Trophoblast cell (in vitro differentiated cells and primary cell): ENCODE measurements around the gene KRTAP26-1.

Experiments used
- DNase-seq, 2 donors: peaks; one replicate each; pipeline ENCODE4 v3.0.0-alpha.2; 2016
- H2AFZ ChIP-seq: 2 replicates; pipeline ENCODE4 v1.6.1; 2013; ENCODE audit warnings: low read length, moderate library complexity, mild to moderate bottlenecking; ENCODE audit not compliant: insufficient read depth, poor library complexity
- H2AK5ac ChIP-seq: 2 replicates; pipeline ENCODE4 v1.6.1; 2013; ENCODE audit warnings: mild to moderate bottlenecking, low read length
- H2BK120ac ChIP-seq: 2 replicates; pipeline ENCODE4 v1.6.1; 2013; ENCODE audit warnings: low read length, mild to moderate bottlenecking, moderate library complexity; ENCODE audit not compliant: insufficient read depth, poor library complexity
- H2BK12ac ChIP-seq: 2 replicates; pipeline ENCODE4 v1.6.1; 2013; ENCODE audit warnings: mild to moderate bottlenecking, low read length, moderate library complexity
- H2BK5ac ChIP-seq: 2 replicates; pipeline ENCODE4 v1.6.1; 2013; ENCODE audit warnings: low read length, low read depth, moderate library complexity, mild to moderate bottlenecking; ENCODE audit not compliant: poor library complexity
- H3K14ac ChIP-seq: 2 replicates; pipeline ENCODE4 v1.6.1; 2013; ENCODE audit warnings: mild to moderate bottlenecking, low read length
- H3K18ac ChIP-seq: 2 replicates; pipeline ENCODE4 v1.6.1; 2013; ENCODE audit warnings: mild to moderate bottlenecking, low read length
- H3K23ac ChIP-seq: 2 replicates; pipeline ENCODE4 v1.6.1; 2013; ENCODE audit warnings: low read length
- H3K27ac ChIP-seq: 2 replicates; pipeline ENCODE4 v1.5.1; 2013; ENCODE audit warnings: low read depth, mild to moderate bottlenecking, inconsistent platforms, low read length, moderate library complexity
- H3K27me3 ChIP-seq: 2 replicates; pipeline ENCODE4 v1.6.1; 2013; ENCODE audit warnings: inconsistent platforms, mild to moderate bottlenecking, low read length, moderate library complexity; ENCODE audit not compliant: insufficient read depth
- H3K36me3 ChIP-seq, 2 experiments: 1 replicate in 1 of 2; 2 replicates in 1 of 2; pipeline ENCODE4 v1.6.1; 2013; ENCODE audit warnings: low read length in 2 of 2, mild to moderate bottlenecking in 2 of 2, moderate library complexity in 1 of 2; ENCODE audit not compliant: insufficient read depth in 2 of 2, control insufficient read depth in 1 of 2
- H3K4ac ChIP-seq: 2 replicates; pipeline ENCODE4 v1.6.1; 2013; ENCODE audit warnings: low read depth, mild to moderate bottlenecking, low read length, moderate library complexity
- H3K4me1 ChIP-seq, 2 experiments: 1 replicate in 1 of 2; 2 replicates in 1 of 2; pipeline ENCODE4 v1.6.1; 2013; ENCODE audit warnings: low read length in 2 of 2, mild to moderate bottlenecking in 2 of 2, moderate library complexity in 1 of 2; ENCODE audit not compliant: insufficient read depth in 2 of 2, control insufficient read depth in 1 of 2
- H3K4me2 ChIP-seq: 2 replicates; pipeline ENCODE4 v1.6.1; 2013; ENCODE audit warnings: inconsistent platforms, mild to moderate bottlenecking, low read length, moderate library complexity
- H3K4me3 ChIP-seq: 2 replicates; pipeline ENCODE4 v1.5.1; 2013; ENCODE audit warnings: mild to moderate bottlenecking, low read depth, low read length, inconsistent platforms
- H3K79me1 ChIP-seq: one replicate; pipeline ENCODE4 v1.6.1; 2013; ENCODE audit warnings: low read length
- H3K79me2 ChIP-seq: 2 replicates; pipeline ENCODE4 v1.6.1; 2013; ENCODE audit warnings: low read length, mild to moderate bottlenecking; ENCODE audit not compliant: control insufficient read depth, insufficient read depth, poor library complexity
- H3K9ac ChIP-seq: 2 replicates; pipeline ENCODE4 v1.6.1; 2013; ENCODE audit warnings: mild to moderate bottlenecking, low read length
- H3K9me3 ChIP-seq: 2 replicates; pipeline ENCODE4 v1.6.1; 2013; ENCODE audit warnings: low read depth, mild to moderate bottlenecking, control low read depth, inconsistent platforms, low read length; ENCODE audit not compliant: insufficient read depth
- H4K12ac ChIP-seq: 2 replicates; pipeline ENCODE4 v1.6.1; 2013; ENCODE audit warnings: low read depth, mild to moderate bottlenecking, low read length, moderate library complexity
- H4K8ac ChIP-seq: 2 replicates; pipeline ENCODE4 v1.6.1; 2013; ENCODE audit warnings: low read depth, mild to moderate bottlenecking, low read length, moderate library complexity
- H4K91ac ChIP-seq: one replicate; pipeline ENCODE4 v1.6.1; 2013; ENCODE audit warnings: low read depth, mild to moderate bottlenecking, low read length, moderate library complexity
- WGBS: extraction: QIAGEN DNeasy Blood & Tissue Kit; methylation state at CpG from one replicate; pipeline ENCODE4 v1.1.7; 2013; ENCODE audit warnings: missing lambda C conversion rate; ENCODE audit not compliant: insufficient read length, insufficient coverage; ENCODE audit errors: extremely low coverage; 5-methylcytosine and 5-hydroxymethylcytosine counted together

Gene KRTAP26-1

DNA sequence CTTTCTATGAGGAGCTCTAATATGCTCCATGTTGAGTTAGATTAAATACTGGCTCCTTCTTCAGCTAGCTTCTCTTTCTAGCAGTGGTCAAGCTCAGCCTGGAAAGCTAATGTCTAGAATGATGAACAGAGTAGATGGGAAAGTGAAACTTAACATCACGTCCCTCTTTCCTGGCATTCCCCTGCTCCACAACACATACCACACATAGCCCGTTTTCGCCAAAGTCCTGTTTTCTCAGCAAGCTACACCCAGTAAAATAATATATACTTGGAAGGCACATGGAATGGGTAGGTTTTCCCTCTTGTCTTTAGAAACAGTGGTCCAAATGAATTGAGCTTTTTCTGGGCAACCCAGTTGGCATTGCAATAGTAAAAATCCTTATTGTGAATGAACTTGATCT is 13.6 kb upstream of the KRTAP26-1 start:
- Histone ChIP-seq H4K8ac (no peak overlapping the region), H3K36me3 (no peaks in the 10 kb centered on the region), H3K23ac (no peak overlapping the region), H2AK5ac (no peak overlapping the region), H3K4ac (no peak overlapping the region), H3K9me3 (no peaks in the 10 kb centered on the region), H2BK120ac (no peak overlapping the region), H4K91ac (no peak overlapping the region), H3K4me2 (no peak overlapping the region), H3K14ac (no peak overlapping the region), H3K4me1 (no peaks in the 10 kb centered on the region), H2AFZ (no peak overlapping the region), H4K12ac (no peak overlapping the region), H2BK5ac (no peak overlapping the region), H3K18ac (no peak overlapping the region), H3K4me3 (no peak overlapping the region), H3K9ac (no peak overlapping the region), H3K27me3 (no peaks in the 10 kb centered on the region), H2BK12ac (no peak overlapping the region), H3K79me1 (no peaks in the 10 kb centered on the region), H3K27ac (no peak overlapping the region), H3K79me2 (no peaks in the 10 kb centered on the region)
- no CpG with 5 or more reads among the region's 3 CpGs for WGBS
- DNase-seq: peak in 1 of 2 donors; percentile 14

DNA sequence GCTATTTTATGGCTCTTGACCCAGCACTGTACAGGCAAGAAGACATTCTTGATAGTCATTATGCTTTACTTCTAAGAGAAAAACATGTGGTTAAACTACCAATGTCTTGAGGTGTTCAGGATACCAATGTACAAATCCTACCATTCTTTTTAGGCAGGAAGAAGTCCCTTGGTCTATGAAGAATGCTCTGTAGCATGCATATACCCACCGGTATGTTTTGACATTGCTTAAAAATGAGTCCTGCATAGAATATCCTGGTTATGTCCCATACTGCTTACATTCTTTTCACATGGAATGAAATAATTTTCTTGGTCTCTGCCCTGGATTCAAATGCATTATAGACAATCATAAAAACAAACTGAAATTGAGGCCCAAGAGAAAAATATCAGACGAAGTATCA is 12.6 kb upstream of the KRTAP26-1 start:
- no peaks in the 10 kb centered on the region for H3K79me1 ChIP-seq
- no peak overlapping the region for H4K12ac ChIP-seq
- no peak overlapping the region for H4K91ac ChIP-seq
- H3K9me3 ChIP-seq: no peaks in the 10 kb centered on the region
- H3K4me3 ChIP-seq: no peak overlapping the region
- no peak overlapping the region for H3K4me2 ChIP-seq
- peak; percentile 27 to 80 for DNase-seq
- no CpG with 5 or more reads among the region's 2 CpGs for WGBS
- no peak overlapping the region for H3K14ac ChIP-seq
- H3K23ac ChIP-seq: no peak overlapping the region
- H3K18ac ChIP-seq: no peak overlapping the region
- H3K36me3 ChIP-seq: no peaks in the 10 kb centered on the region
- H3K27me3 ChIP-seq: no peaks in the 10 kb centered on the region
- H4K8ac ChIP-seq: no peak overlapping the region
- H2BK12ac ChIP-seq: no peak overlapping the region
- no peak overlapping the region for H3K9ac ChIP-seq
- H3K79me2 ChIP-seq: no peaks in the 10 kb centered on the region
- no peak overlapping the region for H2BK120ac ChIP-seq
- no peak overlapping the region for H2BK5ac ChIP-seq
- H3K27ac ChIP-seq: no peak overlapping the region
- H2AFZ ChIP-seq: no peak overlapping the region
- H3K4me1 ChIP-seq: no peaks in the 10 kb centered on the region
- H3K4ac ChIP-seq: no peak overlapping the region
- H2AK5ac ChIP-seq: no peak overlapping the region

DNA sequence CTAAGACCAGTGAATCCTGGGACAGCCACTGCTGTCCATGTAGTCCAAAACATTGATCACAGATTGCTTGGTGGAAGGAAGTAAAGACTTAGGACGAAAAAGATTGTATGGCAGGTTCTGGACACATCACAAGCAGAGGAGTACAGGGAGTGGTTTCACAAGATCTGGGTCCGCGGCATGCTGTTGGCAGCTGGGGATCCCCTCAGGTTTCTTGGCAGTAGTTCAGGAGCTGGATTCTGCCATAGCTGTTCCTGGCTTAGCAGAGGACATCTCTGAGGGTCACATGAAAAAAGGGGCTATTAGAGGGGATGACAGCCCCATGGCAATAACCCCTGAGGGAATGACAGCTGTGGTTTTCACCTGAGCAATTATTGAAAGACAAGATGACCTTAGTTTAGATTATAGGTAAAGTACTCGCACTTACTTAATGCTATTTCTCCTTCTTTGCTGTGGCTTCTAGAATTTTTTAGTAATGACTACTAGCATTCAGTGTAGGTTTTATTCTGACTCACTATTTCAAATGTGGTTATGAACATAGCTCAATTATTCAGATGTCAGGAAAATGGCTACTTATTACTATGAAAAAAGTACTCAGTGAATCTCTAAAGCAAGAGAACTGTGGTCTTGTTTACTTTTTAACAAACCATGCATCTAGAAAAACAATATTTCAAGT is 9.2 kb upstream of the KRTAP26-1 start:
- Histone ChIP-seq H3K36me3 (no peaks in the 10 kb centered on the region), H3K9ac (no peak overlapping the region), H3K79me2 (no peaks in the 10 kb centered on the region), H3K18ac (no peak overlapping the region), H4K91ac (no peak overlapping the region), H2BK120ac (no peak overlapping the region), H3K23ac (no peak overlapping the region), H3K14ac (no peak overlapping the region), H4K12ac (no peak overlapping the region), H3K4ac (no peak overlapping the region), H3K79me1 (no peaks in the 10 kb centered on the region), H3K9me3 (no peaks in the 10 kb centered on the region), H3K4me2 (no peak overlapping the region), H2AFZ (no peak overlapping the region), H3K4me3 (no peak overlapping the region), H4K8ac (no peak overlapping the region), H2BK12ac (no peak overlapping the region), H3K27me3 (no peaks in the 10 kb centered on the region), H2BK5ac (no peak overlapping the region), H3K27ac (no peak overlapping the region), H3K4me1 (no peaks in the 10 kb centered on the region), H2AK5ac (no peak overlapping the region)
- no CpG with 5 or more reads among the region's 4 CpGs for WGBS
- no peak for DNase-seq

DNA sequence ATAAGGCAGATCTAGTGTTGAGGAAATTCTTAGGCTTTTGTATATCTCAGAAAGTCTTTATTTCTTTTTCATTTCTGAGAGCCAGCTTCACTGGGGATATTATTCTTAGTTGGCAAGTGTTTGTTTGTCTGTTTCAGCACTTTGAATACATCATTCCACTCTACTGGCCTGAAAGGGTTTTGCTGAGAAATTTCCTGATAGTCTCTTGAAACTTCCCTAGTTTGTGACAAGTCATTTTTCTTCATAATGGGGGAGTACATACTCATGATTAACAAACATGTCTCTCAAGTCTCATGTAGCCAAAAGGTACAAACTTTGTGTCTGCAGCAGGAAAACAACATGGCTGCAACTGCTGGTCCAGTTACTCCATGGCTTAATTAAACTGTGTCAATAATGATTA is 6.3 kb upstream of the KRTAP26-1 start:
- Histone ChIP-seq H3K4ac (no peak overlapping the region), H3K14ac (no peak overlapping the region), H2BK120ac (no peak overlapping the region), H2AFZ (no peak overlapping the region), H3K4me1 (no peaks in the 10 kb centered on the region), H2AK5ac (no peak overlapping the region), H3K18ac (no peak overlapping the region), H3K79me2 (no peaks in the 10 kb centered on the region), H4K91ac (no peak overlapping the region), H3K36me3 (no peaks in the 10 kb centered on the region), H4K8ac (no peak overlapping the region), H3K79me1 (no peaks in the 10 kb centered on the region), H2BK12ac (no peak overlapping the region), H3K4me3 (no peak overlapping the region), H2BK5ac (no peak overlapping the region), H3K23ac (no peak overlapping the region), H4K12ac (no peak overlapping the region), H3K9ac (no peak overlapping the region), H3K27ac (no peak overlapping the region), H3K4me2 (no peak overlapping the region), H3K27me3 (no peaks in the 10 kb centered on the region), H3K9me3 (no peaks in the 10 kb centered on the region)
- DNase-seq: no peak
